DND-41 (cell line): Measurements from ENCODE around the gene TIRAP.

Experiments used
- ATAC-seq: fragments of 200-7000 bp; cut with Tn5 transposase; 3 replicates; pipeline ENCODE4 v1.9.1; 2021; ENCODE audit warnings: low read depth; ENCODE audit not compliant: insufficient read depth
- DNase-seq: peaks from one replicate; pipeline ENCODE4 v3.0.0-alpha.2; 2020
- H2AFZ ChIP-seq: 2 replicates; pipeline ENCODE4 v1.6.0; 2012; ENCODE audit warnings: low read depth, low read length
- H3K27ac ChIP-seq: 2 replicates; pipeline ENCODE4 v1.5.1; 2012; ENCODE audit warnings: low read length, inconsistent platforms
- H3K27me3 ChIP-seq: fragments of 200-600 bp; sonication (generic); 2 replicates; pipeline ENCODE4 v1.6.0; 2012; ENCODE audit warnings: low read length, mild to moderate bottlenecking, inconsistent platforms; ENCODE audit not compliant: insufficient read depth, poor library complexity
- H3K36me3 ChIP-seq: 2 replicates; pipeline ENCODE4 v1.5.1; 2012; ENCODE audit warnings: low read length, inconsistent platforms; ENCODE audit not compliant: insufficient read depth
- H3K4me1 ChIP-seq: 2 replicates; pipeline ENCODE4 v1.5.1; 2012; ENCODE audit warnings: mild to moderate bottlenecking, low read length; ENCODE audit not compliant: insufficient read depth
- H3K4me2 ChIP-seq: 2 replicates; pipeline ENCODE4 v1.6.0; 2012; ENCODE audit warnings: mild to moderate bottlenecking, moderate library complexity, low read length, inconsistent platforms; ENCODE audit not compliant: insufficient read depth
- H3K4me3 ChIP-seq, 2 experiments: fragments of 200-600 bp in 1 of 2; shearing (Covaris generic) in 1 of 2; 2 replicates each; pipeline ENCODE4 v1.5.1; 2012 to 2016; ENCODE audit warnings: inconsistent platforms in 2 of 2, low read length in 2 of 2, mild to moderate bottlenecking in 2 of 2, low read depth in 1 of 2, moderate library complexity in 1 of 2
- H3K79me2 ChIP-seq: 2 replicates; pipeline ENCODE4 v1.6.0; 2012; ENCODE audit warnings: low read length, inconsistent platforms; ENCODE audit not compliant: insufficient read depth
- H3K9ac ChIP-seq: 2 replicates; pipeline ENCODE4 v1.6.0; 2012; ENCODE audit warnings: low read depth, mild to moderate bottlenecking, inconsistent platforms, low read length, moderate library complexity
- H3K9me3 ChIP-seq: 2 replicates; pipeline ENCODE4 v1.5.1; 2012; ENCODE audit warnings: low read length, moderate library complexity, mild to moderate bottlenecking, inconsistent platforms; ENCODE audit not compliant: insufficient read depth, severe bottlenecking
- H4K20me1 ChIP-seq: 2 replicates; pipeline ENCODE4 v1.6.0; 2012; ENCODE audit warnings: low read length; ENCODE audit not compliant: insufficient read depth
- CTCF ChIP-seq: IDR thresholded peaks from 2 replicates; pipeline ENCODE4 v1.5.1; 2012; ENCODE audit warnings: borderline replicate concordance, low read length, moderate library complexity, mild to moderate bottlenecking; ENCODE audit not compliant: poor library complexity, severe bottlenecking; ENCODE audit errors: extremely low read depth
- EZH2 ChIP-seq: IDR thresholded peaks from 3 replicates; pipeline ENCODE4 v1.6.1; 2012; ENCODE audit warnings: borderline replicate concordance, low read depth, mild to moderate bottlenecking, moderate library complexity, low read length, inconsistent platforms; ENCODE audit not compliant: severe bottlenecking

The TIRAP gene

GRCh38 chr11:126310200-126310991 lies 27.5 kb downstream of the TIRAP start:
- H3K9me3 ChIP-seq, result no peaks in the 10 kb centered on the region
- H3K4me1 ChIP-seq, result peaks cover 23% of the 10 kb centered on the region
- peak overlapping the region; percentile 51 for H3K27ac ChIP-seq
- H4K20me1 ChIP-seq, result no peaks in the 10 kb centered on the region
- DNase-seq, result peak; percentile 70
- H3K9ac ChIP-seq, result no peak overlapping the region
- H3K4me2 ChIP-seq, result no peak overlapping the region
- peaks cover 19% of the 10 kb centered on the region for H3K79me2 ChIP-seq
- no peaks in the 10 kb centered on the region for H3K27me3 ChIP-seq
- H2AFZ ChIP-seq, result no peak overlapping the region
- no peak overlapping the region for H3K4me3 ChIP-seq
- peak; percentile 88 for ATAC-seq
- TF ChIP-seq CTCF (peak; percentile 95), EZH2 (no peak)
- H3K36me3 ChIP-seq, result peaks cover 33% of the 10 kb centered on the region

- no peaks in the 10 kb centered on the region for H3K9me3 ChIP-seq
- no peak overlapping the region for H3K4me2 ChIP-seq
- H2AFZ ChIP-seq, result no peak overlapping the region
- H4K20me1 ChIP-seq, result no peaks in the 10 kb centered on the region
- H3K4me3 ChIP-seq, result no peak overlapping the region
- H3K4me1 ChIP-seq, result peaks cover 18% of the 10 kb centered on the region
- H3K27ac ChIP-seq, result peak overlapping the region; percentile 51
- peaks cover 13% of the 10 kb centered on the region for H3K79me2 ChIP-seq
- DNase-seq (no peak), ATAC-seq (no peak)
- H3K27me3 ChIP-seq, result no peaks in the 10 kb centered on the region
- peaks cover 33% of the 10 kb centered on the region for H3K36me3 ChIP-seq
- H3K9ac ChIP-seq, result no peak overlapping the region
- no peak for TF ChIP-seq EZH2
Observed at GRCh38 chr11:126310992-126311310, 28.1 kb downstream of the TIRAP start.

GRCh38 chr11:126311401-126312291 lies 28.8 kb downstream of the TIRAP start:
- no peak for ATAC-seq

More at GRCh38 chr11:126311401-126312291, 28.8 kb downstream of the TIRAP start:
- Histone ChIP-seq H3K9ac (no peak overlapping the region), H3K27ac (peak overlapping the region; percentile 51; the same call in 1 of the 2 replicates), H3K4me3 (no peak overlapping the region), H4K20me1 (no peaks in the 10 kb centered on the region), H2AFZ (no peak overlapping the region), H3K4me2 (no peak overlapping the region), H3K27me3 (no peaks in the 10 kb centered on the region), H3K9me3 (no peaks in the 10 kb centered on the region), H3K79me2 (peaks cover 9% of the 10 kb centered on the region), H3K4me1 (peaks cover 11% of the 10 kb centered on the region), H3K36me3 (peaks cover 30% of the 10 kb centered on the region)
- no peak for DNase-seq
- no peak for TF ChIP-seq EZH2
- TF ChIP-seq CTCF, result no peak
